Heart right ventricle (tissue), 16 donors: ENCODE results near the gene DHX30. TPM values are rescaled to one million over a fixed set of nuclear protein-coding genes. Genes with fewer than 3 reads are reported as not detected.

Source experiments
- ATAC-seq, 8 donors: fragments of 200-7000 bp; cut with Tn5 transposase; one replicate each; pipeline ENCODE4 v1.9.1; 2020; ENCODE audit warnings: mild to moderate bottlenecking in 8 of 8, moderate library complexity in 8 of 8, moderate number of reproducible peaks in 1 of 8
- DNase-seq, 2 donors: peaks; one replicate each; pipeline ENCODE4 v3.0.0-alpha.2; 2020
- H3K27ac ChIP-seq, 10 donors: fragments of 200-600 bp; sonication (generic) in 2 of 10; one replicate each; pipeline versions ENCODE4 v1.5.0 to v1.8.0; 2020 to 2022; ENCODE audit warnings: mild to moderate bottlenecking in 3 of 10
- H3K27me3 ChIP-seq, 7 donors: fragments of 200-600 bp; one replicate each; pipeline ENCODE4 v1.8.0; 2021 to 2022; ENCODE audit warnings: mild to moderate bottlenecking in 2 of 7
- H3K36me3 ChIP-seq, 9 donors: fragments of 200-600 bp; sonication (generic) in 1 of 9; one replicate each; pipeline versions ENCODE4 v1.5.0 to v1.8.0; 2020 to 2022; ENCODE audit warnings: mild to moderate bottlenecking in 2 of 9
- H3K4me1 ChIP-seq, 9 donors: fragments of 200-600 bp; sonication (generic) in 1 of 9; one replicate each; pipeline versions ENCODE4 v1.5.0 to v1.8.0; 2020 to 2022; ENCODE audit warnings: mild to moderate bottlenecking in 4 of 9
- H3K4me3 ChIP-seq, 10 donors: fragments of 200-600 bp; sonication (generic) in 2 of 10; one replicate each; pipeline versions ENCODE4 v1.5.0 to v1.8.0; 2020 to 2022; ENCODE audit warnings: mild to moderate bottlenecking in 7 of 10, moderate library complexity in 2 of 10
- H3K9me3 ChIP-seq, 11 donors: fragments of 200-600 bp in 10 of 11; sonication (generic) in 2 of 11; one replicate each; pipeline versions ENCODE4 v1.5.0 to v1.8.0; 2013 to 2022; ENCODE audit warnings: mild to moderate bottlenecking in 2 of 11, control low read depth in 1 of 11, moderate library complexity in 1 of 11
- WGBS, 2 donors: extraction: QIAGEN DNeasy Blood & Tissue Kit; methylation state at CpG; one replicate each; pipeline ENCODE4 v1.1.7; 2013; ENCODE audit warnings: inconsistent platforms in 1 of 2; 5-methylcytosine and 5-hydroxymethylcytosine counted together
- intact Hi-C, 10 donors: fragments of 100-400 bp; cut with DNase I; formaldehyde crosslinking; loops; one replicate each; pipeline versions ENCODE4 v1.11.1 to v1.14.2; 2022
- polyA plus RNA-seq, 2 donors: library from polyadenylated mRNA; stranded (reverse); fragments of 200-250 nt; gene quantifications; one replicate each; pipeline ENCODE4 v1.2.3, GENCODE V29; 2013
- total RNA-seq, 10 donors: library from RNA; stranded (reverse); fragmentation: NEBNext Ultra II Directional in 3 of 10; extraction: Animal tissue kit (Norgen Biotek cat#: 25700) in 3 of 10; gene quantifications; one replicate each; pipeline versions ENCODE4 v1.2.1 to v1.2.4, GENCODE V29; 2021 to 2023
- TF ChIP-seq, protein P1 (sequence below), 9 donors: fragments of 200-600 bp; sonication (generic) in 2 of 9; IDR thresholded peaks; one replicate each; pipeline versions ENCODE4 v1.5.0 to v1.8.0; 2021 to 2022; ENCODE audit warnings: antibody characterized with exemption in 9 of 9, mild to moderate bottlenecking in 5 of 9, moderate library complexity in 1 of 9
- donor health status: Arrhythmogenic right ventricular cardiomyopathy.
- donor health status: ischemic (EF 13 %, LVEDD 7.1; RV severe dilation, severe dysfunction).
- donor health status: healthy with polysubstance abuse.
- donor health status: DM: no; HTN: yes; CAD: no.
- donor health status: DM: no; HTN: no; CAD: no.
- donor health status: ischemic (EF 25% LVEDD 6.9; RV normal size, moderate dysfunction).
- donor health status: ischemic (EF 25% LVEDD 5.7; RV mildly dilated, moderate dysfunction).
- donor health status: healthy.
- donor health status: DM: yes; HTN: yes; CAD: no.
- donor health status: Ischemic cardiomyopathy.
- donor health status: ischemic (EF 35%, LVEDD 5.7; RV mildly dilated, moderate dysfunction).
- donor health status: nonischemic (EF 11% LVEDD 7.7; RV severe dilation, severe dysfunction).
- donor health status: DM: yes; HTN: yes; CAD: no.
- donor health status: PGD.
- donor health status: ischemic (EF 29% LVEDD 5.4; RV normal size, mild dysfunction).
- donor health status: nonischemic (EF 23%, LVEDD 6.1; RV moderate dilation, normal function).

The DHX30 gene
- total and polyA plus RNA-seq, 12 donors, result 31.2 to 56.4 (median 44.5) TPM

DNA sequence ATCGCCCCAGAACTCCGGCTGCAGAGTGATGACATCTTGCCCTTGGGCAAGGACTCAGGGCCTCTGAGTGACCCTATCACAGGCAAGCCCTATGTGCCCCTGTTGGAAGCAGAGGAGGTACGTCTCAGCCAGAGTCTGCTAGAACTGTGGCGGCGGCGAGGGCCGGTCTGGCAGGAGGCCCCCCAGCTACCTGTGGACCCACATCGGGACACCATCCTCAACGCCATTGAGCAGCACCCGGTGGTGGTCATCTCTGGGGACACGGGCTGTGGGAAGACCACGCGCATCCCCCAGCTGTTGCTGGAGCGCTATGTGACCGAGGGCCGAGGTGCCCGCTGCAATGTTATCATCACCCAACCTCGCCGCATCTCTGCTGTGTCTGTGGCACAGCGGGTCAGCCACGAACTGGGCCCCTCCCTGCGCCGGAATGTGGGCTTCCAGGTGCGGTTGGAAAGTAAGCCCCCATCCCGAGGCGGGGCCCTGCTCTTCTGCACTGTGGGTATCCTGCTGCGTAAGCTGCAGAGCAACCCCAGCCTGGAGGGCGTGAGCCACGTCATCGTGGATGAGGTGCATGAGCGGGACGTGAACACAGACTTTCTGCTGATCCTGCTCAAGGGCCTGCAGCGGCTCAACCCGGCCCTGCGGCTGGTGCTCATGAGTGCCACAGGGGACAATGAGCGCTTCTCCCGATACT lies 43.4 kb downstream of the DHX30 start:
- Histone ChIP-seq H3K4me1 (peaks cover 0 to 5% (median 0%) of the 10 kb centered on the region in 9 donors), H3K27ac (no peak overlapping the region), H3K9me3 (no peaks in the 10 kb centered on the region), H3K4me3 (no peak overlapping the region), H3K36me3 (peaks cover 0 to 100% (median 80%) of the 10 kb centered on the region in 9 donors), H3K27me3 (no peaks in the 10 kb centered on the region)
- DNase-seq (no peak), ATAC-seq (peak in 1 of 8 donors; percentile 4)
- 91 to 92% methylated on average over 37 of the region's 37 CpGs for WGBS, 2 donors
- TF ChIP-seq, protein P1, sequence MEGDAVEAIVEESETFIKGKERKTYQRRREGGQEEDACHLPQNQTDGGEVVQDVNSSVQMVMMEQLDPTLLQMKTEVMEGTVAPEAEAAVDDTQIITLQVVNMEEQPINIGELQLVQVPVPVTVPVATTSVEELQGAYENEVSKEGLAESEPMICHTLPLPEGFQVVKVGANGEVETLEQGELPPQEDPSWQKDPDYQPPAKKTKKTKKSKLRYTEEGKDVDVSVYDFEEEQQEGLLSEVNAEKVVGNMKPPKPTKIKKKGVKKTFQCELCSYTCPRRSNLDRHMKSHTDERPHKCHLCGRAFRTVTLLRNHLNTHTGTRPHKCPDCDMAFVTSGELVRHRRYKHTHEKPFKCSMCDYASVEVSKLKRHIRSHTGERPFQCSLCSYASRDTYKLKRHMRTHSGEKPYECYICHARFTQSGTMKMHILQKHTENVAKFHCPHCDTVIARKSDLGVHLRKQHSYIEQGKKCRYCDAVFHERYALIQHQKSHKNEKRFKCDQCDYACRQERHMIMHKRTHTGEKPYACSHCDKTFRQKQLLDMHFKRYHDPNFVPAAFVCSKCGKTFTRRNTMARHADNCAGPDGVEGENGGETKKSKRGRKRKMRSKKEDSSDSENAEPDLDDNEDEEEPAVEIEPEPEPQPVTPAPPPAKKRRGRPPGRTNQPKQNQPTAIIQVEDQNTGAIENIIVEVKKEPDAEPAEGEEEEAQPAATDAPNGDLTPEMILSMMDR (IDR thresholded peaks at IDR 0.05), result no peak
- intact Hi-C loops, result loop anchor here in 3 of 10 donors (5.0 to 10.0 kb wide), 2 partner anchors 138 to 141 kb away; no protein-coding TSS in a partner anchor

- intact Hi-C loops, result loop anchor here in 3 of 10 donors (5.0 to 10.0 kb wide), 2 partner anchors 138 to 140 kb away; no protein-coding TSS in a partner anchor
- Histone ChIP-seq H3K4me1 (peaks cover 0 to 10% (median 3%) of the 10 kb centered on the region in 9 donors), H3K27ac (peak overlapping the region in 1 of 10 donors; percentile 9), H3K36me3 (peaks cover 0 to 100% (median 77%) of the 10 kb centered on the region in 9 donors), H3K9me3 (no peaks in the 10 kb centered on the region), H3K4me3 (no peak overlapping the region), H3K27me3 (no peaks in the 10 kb centered on the region)
- WGBS, 2 donors, result 69 to 81% methylated on average over 10 of the region's 10 CpGs
- DNase-seq (no peak), ATAC-seq (peak in 2 of 8 donors; percentile 1 to 3)
- TF ChIP-seq, protein P1 (IDR thresholded peaks at IDR 0.05), result no peak
Measured at GRCh38 chr3:47846880-47847248, 43.9 kb downstream of the DHX30 start.

GRCh38 chr3:47847260-47847659 lies 44.3 kb downstream of the DHX30 start:
- 88 to 92% methylated on average over 11 of the region's 11 CpGs for WGBS, 2 donors
- H3K27ac ChIP-seq, result peak overlapping the region in 1 of 10 donors; percentile 9
- H3K36me3 ChIP-seq, result peaks cover 0 to 100% (median 76%) of the 10 kb centered on the region in 9 donors
- H3K4me1 ChIP-seq, result peaks cover 0 to 14% (median 4%) of the 10 kb centered on the region in 9 donors
- DNase-seq (no peak), ATAC-seq (no peak)
- H3K9me3 ChIP-seq, result no peaks in the 10 kb centered on the region
- TF ChIP-seq, protein P1 (IDR thresholded peaks at IDR 0.05), result no peak
- no peak overlapping the region for H3K4me3 ChIP-seq
- no peaks in the 10 kb centered on the region for H3K27me3 ChIP-seq
- intact Hi-C loops, result loop anchor here in 3 of 10 donors (5.0 to 10.0 kb wide), 2 partner anchors 138 to 140 kb away; no protein-coding TSS in a partner anchor

- ATAC-seq, result peak in 1 of 8 donors; percentile 3
- Histone ChIP-seq H3K27ac (no peak overlapping the region), H3K4me1 (peaks cover 0 to 16% (median 4%) of the 10 kb centered on the region in 9 donors), H3K36me3 (peaks cover 0 to 100% (median 77%) of the 10 kb centered on the region in 9 donors), H3K27me3 (no peaks in the 10 kb centered on the region), H3K9me3 (no peaks in the 10 kb centered on the region), H3K4me3 (no peak overlapping the region)
- TF ChIP-seq, protein P1 (IDR thresholded peaks at IDR 0.05), result no peak
- WGBS, 2 donors, result 94 to 95% methylated on average over 23 of the region's 23 CpGs
- no peak for DNase-seq
- intact Hi-C loops, result loop anchor here in 3 of 10 donors (5.0 to 10.0 kb wide), 2 partner anchors 137 to 139 kb away; no protein-coding TSS in a partner anchor
Measured at GRCh38 chr3:47847801-47848518, 45.0 kb downstream of the DHX30 start.
